ENCODE measurements around the gene SAPCD2.
A peak's percentile ranks its signal among the peaks of the same experiment; 100 is the strongest.

Gene SAPCD2

DNA sequence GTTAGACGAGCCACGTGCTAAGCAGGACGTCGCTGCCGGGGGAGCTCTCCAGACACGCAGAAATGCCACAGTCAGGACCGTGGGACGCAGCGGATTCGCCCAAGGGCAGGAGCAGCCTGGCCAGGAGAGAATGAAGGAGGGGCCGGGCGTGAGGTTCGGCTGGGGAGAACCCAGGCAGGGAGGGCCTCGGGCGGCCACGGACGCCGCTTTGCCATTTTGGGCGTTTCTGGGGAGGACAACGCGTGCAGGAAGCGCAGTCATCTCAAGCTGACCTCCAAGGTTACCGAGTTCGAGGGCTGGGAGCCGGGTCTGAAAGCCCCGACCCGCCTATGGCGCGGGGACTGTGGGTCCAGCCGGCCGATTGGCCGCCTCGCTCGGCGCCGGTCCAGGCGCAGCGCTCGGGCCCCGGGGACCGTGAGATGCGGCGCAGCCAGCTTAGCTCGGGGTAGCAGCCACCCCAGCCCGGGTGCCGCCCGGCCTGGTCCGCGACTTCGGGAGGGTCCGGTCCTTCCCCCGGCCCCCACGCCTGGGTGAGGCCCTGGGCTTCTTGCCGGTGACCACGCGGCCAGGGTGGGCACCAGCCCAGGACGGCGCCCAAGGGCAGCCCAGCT, 15.7 kb upstream of the SAPCD2 start:
- ChIA-PET CTCF (interaction anchor here (0.6 to 1.6 kb wide), 8 partner anchors 9 to 140 kb away, joined by 3 to 8 read pairs (median 4); partner anchors contain the start of genes ABCA2 and UAP1L1), POLR2A (interaction anchor here (0.7 to 2.4 kb wide), 24 partner anchors 9 to 311 kb away, joined by 3 to 27 read pairs (median 4); partner anchors contain the start of genes ANAPC2, LRRC26, RNF224 and SAPCD2)
- no peak for DNase-seq (ENCODE audit: extremely low spot score)
- TF ChIP-seq FOXK2 (IDR thresholded peaks at IDR 0.05) (no peak), L3MBTL2 (conservative IDR thresholded peaks at IDR 0.05) (peak; percentile 38)

DNA sequence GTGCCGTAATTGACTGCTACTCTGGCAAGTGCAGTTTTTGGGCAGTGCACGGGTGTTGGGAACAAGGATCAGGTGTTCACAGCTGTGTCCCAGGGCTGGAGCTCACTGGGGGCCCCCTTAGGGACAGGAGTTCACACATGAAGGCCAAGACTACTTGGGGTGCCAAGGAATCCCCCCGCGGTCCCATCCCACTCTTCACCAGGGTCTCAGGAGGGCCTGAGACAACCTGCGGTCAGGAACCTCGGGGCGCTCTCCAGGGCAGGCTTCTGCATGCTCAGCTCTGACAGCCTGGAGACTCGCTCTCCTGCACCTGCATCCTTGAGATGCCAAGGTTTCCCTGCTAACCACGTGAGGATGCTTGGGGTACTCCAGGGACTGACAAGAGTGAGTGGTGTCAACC, 14.2 kb upstream of the SAPCD2 start:
- POLR2A ChIA-PET, result interaction anchor here (1.1 to 1.9 kb wide), 2 partner anchors 14 to 45 kb away, joined by 3 to 7 read pairs; partner anchors contain the start of gene SAPCD2
- CTCF ChIA-PET, result no interaction called here
- TF ChIP-seq CTBP1 (IDR thresholded peaks at IDR 0.05; ENCODE audit: borderline replicate concordance) (no peak), BHLHE40 (IDR thresholded peaks at IDR 0.05; ENCODE audit: borderline replicate concordance) (no peak)
- DNase-seq (ENCODE audit: extremely low spot score), result no peak

DNA sequence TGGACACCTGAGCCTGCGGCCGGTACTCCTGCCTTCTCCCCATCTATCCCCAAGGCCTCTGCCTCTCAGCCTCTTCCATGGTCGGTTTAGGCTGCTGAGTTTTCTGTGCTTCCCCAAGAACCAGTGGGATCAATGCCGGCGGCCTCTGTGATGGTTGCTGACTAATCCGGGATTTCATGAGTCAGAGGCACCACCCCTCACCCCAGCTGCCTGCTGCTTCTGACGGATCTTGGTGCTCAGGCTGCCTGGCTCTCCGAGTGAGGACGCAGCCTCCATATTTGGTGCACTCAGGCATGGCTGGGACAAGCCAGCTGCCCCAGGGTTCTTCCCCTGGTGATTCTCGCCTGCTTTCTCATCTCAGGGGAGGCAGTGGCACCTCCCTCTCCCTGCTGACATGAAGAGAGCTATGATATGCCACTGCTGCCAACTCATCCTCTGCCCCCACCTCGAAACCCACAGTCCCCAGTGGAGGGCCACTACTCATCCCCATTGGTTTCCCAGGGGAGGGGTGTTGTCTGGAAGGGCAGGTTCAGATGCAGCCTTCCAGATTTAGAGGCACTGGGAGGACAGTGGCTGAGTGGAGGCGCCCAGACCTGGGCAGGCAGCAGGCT, 13.1 kb upstream of the SAPCD2 start:
- no peak for DNase-seq (ENCODE audit: extremely low spot score)
- ChIA-PET POLR2A (interaction anchor here (1.1 to 1.9 kb wide), 2 partner anchors 13 to 46 kb away, joined by 3 to 7 read pairs; partner anchors contain the start of gene SAPCD2), CTCF (interaction anchor here (0.6 kb wide), 1 partner anchor 9 kb away, joined by 3 read pairs; no protein-coding TSS in a partner anchor)
- TF ChIP-seq SUZ12 (IDR thresholded peaks at IDR 0.05) (no peak), ARNT (IDR thresholded peaks at IDR 0.05) (no peak), FOXK2 (IDR thresholded peaks at IDR 0.05) (no peak), FOXM1 (IDR thresholded peaks at IDR 0.05; ENCODE audit: borderline replicate concordance) (no peak), CTBP1 (IDR thresholded peaks at IDR 0.05; ENCODE audit: borderline replicate concordance) (no peak), HDGF (IDR thresholded peaks at IDR 0.05; ENCODE audit: borderline replicate concordance) (no peak), L3MBTL2 (conservative IDR thresholded peaks at IDR 0.05) (no peak), TARDBP (IDR thresholded peaks at IDR 0.05) (no peak), NFRKB (IDR thresholded peaks at IDR 0.05) (no peak), LEF1 (IDR thresholded peaks at IDR 0.05; ENCODE audit: borderline replicate concordance) (no peak), ZNF384 (IDR thresholded peaks at IDR 0.05) (no peak)

DNA sequence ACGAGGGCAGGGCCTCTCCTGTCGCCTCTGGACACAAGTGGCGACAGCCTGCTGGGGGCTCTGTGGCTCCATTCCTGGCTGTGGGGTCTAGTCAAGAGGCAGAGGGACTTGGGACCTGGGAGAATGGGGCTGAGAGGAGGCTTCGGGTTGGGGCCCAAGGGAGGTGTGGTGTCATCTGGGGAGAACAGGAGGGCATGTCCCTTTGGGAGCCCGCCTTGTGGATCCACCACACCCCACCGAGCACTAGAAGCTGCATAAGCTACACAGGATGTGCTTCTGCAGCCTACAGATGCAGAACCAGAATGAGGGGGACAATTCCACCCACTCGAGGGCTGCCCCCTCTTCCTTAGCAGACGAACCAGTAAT, 12.6 kb upstream of the SAPCD2 start:
- ChIA-PET POLR2A (interaction anchor here (1.9 kb wide), 1 partner anchor 12 kb away, joined by 7 read pairs; the partner anchor contains the start of gene SAPCD2), CTCF (no interaction called here)
- DNase-seq (ENCODE audit: extremely low spot score), result no peak
- TF ChIP-seq ARNT (IDR thresholded peaks at IDR 0.05) (no peak), TARDBP (IDR thresholded peaks at IDR 0.05) (no peak), NFRKB (IDR thresholded peaks at IDR 0.05) (no peak)

DNA sequence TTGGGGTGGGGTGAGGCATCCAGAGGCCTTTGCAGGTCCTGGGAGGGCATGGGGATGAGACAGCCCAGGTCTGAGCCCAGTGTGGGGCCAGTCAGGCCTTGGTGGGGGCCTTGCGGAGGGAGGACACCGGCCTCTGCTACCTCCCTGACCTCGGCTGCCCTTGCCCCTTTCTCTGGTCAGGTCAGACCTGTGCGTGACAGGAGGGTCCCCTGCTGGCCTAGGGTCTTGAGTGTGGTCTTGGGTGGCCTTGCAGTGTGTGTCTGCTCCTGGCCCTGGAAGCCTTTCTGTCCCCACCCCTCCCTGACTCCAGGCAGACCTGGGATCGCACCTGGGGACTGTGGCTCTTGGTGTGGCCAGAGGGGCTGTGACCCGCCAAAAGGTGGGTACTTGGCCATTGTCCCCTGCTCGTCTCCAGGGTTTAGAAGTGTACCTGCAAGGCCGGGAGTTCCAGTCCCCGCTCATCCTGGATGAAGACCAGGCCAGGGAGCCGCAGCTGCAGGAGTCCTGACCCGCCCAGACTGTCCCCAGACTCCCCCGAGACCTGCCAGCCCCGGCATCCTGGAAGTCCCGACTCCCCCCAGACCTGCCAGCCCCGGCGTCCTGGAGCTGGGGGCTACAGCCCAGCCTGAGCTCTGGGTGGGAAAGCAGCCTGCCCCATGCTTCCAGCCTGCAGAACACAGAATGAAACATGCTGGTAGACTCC, 12.0 kb upstream of the SAPCD2 start:
- no peak for DNase-seq (ENCODE audit: extremely low spot score)
- ChIA-PET CTCF (interaction anchor here (1.8 kb wide), 1 partner anchor 15 kb away, joined by 5 read pairs; no protein-coding TSS in a partner anchor), POLR2A (interaction anchor here (1.1 to 1.9 kb wide), 2 partner anchors 12 to 48 kb away, joined by 3 to 7 read pairs; partner anchors contain the start of gene SAPCD2)
- TF ChIP-seq TARDBP (IDR thresholded peaks at IDR 0.05) (no peak), ARNT (IDR thresholded peaks at IDR 0.05) (no peak), HDGF (IDR thresholded peaks at IDR 0.05; ENCODE audit: borderline replicate concordance) (no peak), SP1 (IDR thresholded peaks at IDR 0.05) (no peak), SUZ12 (IDR thresholded peaks at IDR 0.05) (no peak), ZNF384 (IDR thresholded peaks at IDR 0.05) (no peak), FOXK2 (IDR thresholded peaks at IDR 0.05) (no peak), FOXA1 (IDR thresholded peaks at IDR 0.05) (no peak), LEF1 (IDR thresholded peaks at IDR 0.05; ENCODE audit: borderline replicate concordance) (no peak), NFRKB (IDR thresholded peaks at IDR 0.05) (no peak), L3MBTL2 (conservative IDR thresholded peaks at IDR 0.05) (no peak), FOXM1 (IDR thresholded peaks at IDR 0.05; ENCODE audit: borderline replicate concordance) (no peak), BHLHE40 (IDR thresholded peaks at IDR 0.05; ENCODE audit: borderline replicate concordance) (no peak)
- TF ChIP-seq, protein P1, sequence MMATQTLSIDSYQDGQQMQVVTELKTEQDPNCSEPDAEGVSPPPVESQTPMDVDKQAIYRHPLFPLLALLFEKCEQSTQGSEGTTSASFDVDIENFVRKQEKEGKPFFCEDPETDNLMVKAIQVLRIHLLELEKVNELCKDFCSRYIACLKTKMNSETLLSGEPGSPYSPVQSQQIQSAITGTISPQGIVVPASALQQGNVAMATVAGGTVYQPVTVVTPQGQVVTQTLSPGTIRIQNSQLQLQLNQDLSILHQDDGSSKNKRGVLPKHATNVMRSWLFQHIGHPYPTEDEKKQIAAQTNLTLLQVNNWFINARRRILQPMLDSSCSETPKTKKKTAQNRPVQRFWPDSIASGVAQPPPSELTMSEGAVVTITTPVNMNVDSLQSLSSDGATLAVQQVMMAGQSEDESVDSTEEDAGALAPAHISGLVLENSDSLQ (IDR thresholded peaks at IDR 0.05), result no peak

DNA sequence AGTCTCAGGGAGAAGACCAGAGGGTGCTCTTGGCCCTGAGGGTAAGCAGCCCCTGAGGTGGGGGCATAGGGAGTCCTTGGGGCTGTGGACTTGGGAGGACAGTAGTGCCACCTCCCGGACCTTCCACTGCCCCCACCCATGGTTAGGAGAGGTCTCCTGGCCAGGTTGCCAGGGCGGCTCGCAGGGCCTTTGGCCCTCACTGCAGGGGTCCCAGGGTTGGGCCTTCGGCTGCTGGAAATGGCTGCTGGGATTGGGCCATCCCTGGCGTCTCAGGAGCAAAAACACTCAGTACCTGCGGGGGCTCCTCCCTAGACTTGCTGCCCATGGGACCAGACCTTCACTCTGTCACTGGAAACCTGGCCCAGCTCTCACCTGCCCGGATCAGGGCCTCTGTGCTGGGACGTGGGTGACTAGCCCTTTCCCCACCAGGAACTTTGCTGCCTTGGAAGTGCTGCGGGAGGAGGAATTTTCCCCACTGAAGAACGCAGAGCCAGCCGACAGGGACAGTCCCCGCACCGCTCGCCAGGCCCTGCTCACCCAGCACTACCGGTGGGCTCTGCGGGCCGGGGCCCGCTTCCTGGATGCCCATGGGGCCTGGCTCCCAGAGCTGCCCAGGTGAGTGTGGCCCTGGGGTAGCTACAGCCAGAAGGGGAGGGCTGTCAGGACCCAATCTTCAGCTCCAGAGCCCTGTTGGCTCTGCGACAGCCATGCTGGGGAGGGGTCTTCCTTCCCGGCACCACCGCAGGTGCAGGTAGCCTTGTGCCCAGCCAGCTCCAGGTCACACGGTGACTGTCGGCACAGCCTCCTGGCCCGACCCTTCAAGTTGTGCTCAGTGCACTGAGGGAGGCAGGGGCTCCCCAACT, 10.1 kb upstream of the SAPCD2 start:
- no peak for TF ChIP-seq HDGF (IDR thresholded peaks at IDR 0.05; ENCODE audit: borderline replicate concordance)
- no peak for TF ChIP-seq ARNT (IDR thresholded peaks at IDR 0.05)
- CTCF ChIA-PET, result interaction anchor here (0.7 to 1.8 kb wide), 2 partner anchors 13 to 219 kb away, joined by 4 to 5 read pairs; no protein-coding TSS in a partner anchor
- no peak for DNase-seq (ENCODE audit: extremely low spot score)
- POLR2A ChIA-PET, result no interaction called here

DNA sequence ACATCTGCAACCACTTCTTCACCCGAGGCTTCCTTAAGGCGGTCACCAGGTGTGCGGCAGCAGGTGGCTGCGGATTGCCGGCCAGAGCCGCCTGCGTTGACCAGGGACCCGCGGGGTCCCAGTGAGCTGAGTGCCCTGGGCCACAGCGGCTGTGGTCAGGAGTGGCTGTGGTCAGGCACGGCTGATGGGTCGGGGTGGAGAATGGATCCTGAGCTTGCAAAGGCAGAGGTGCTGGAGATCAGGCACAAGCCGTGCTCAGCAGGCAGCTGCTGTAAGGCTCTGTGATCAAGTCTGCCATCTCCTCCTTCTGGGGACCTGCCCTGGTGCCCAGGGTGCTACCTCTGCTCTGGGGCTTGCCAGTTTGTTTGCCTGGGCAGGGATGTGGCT, 9.0 kb upstream of the SAPCD2 start:
- ChIA-PET CTCF (no interaction called here), POLR2A (no interaction called here)
- DNase-seq (ENCODE audit: extremely low spot score), result no peak
- TF ChIP-seq CTBP1 (IDR thresholded peaks at IDR 0.05; ENCODE audit: borderline replicate concordance) (no peak), ZNF384 (IDR thresholded peaks at IDR 0.05) (no peak), FOXM1 (IDR thresholded peaks at IDR 0.05; ENCODE audit: borderline replicate concordance) (no peak), SUZ12 (IDR thresholded peaks at IDR 0.05) (no peak), ELF4 (IDR thresholded peaks at IDR 0.05) (no peak), FOXK2 (IDR thresholded peaks at IDR 0.05) (no peak), HDGF (IDR thresholded peaks at IDR 0.05; ENCODE audit: borderline replicate concordance) (no peak), ARNT (IDR thresholded peaks at IDR 0.05) (no peak), FOXA1 (IDR thresholded peaks at IDR 0.05) (no peak), LEF1 (IDR thresholded peaks at IDR 0.05; ENCODE audit: borderline replicate concordance) (no peak), SP1 (IDR thresholded peaks at IDR 0.05) (no peak), TARDBP (IDR thresholded peaks at IDR 0.05) (no peak), NFRKB (IDR thresholded peaks at IDR 0.05) (no peak), BHLHE40 (IDR thresholded peaks at IDR 0.05; ENCODE audit: borderline replicate concordance) (no peak)
- TF ChIP-seq, protein P1 (IDR thresholded peaks at IDR 0.05), result no peak
